ENCODE data around the gene DPF3. TPM values are rescaled to one million over a fixed set of nuclear protein-coding genes. Genes with fewer than 3 reads are reported as not detected.

The DPF3 gene
- total RNA-seq, 2 donors from 2014 or later, result 11.0 TPM; not detected in 1

DNA sequence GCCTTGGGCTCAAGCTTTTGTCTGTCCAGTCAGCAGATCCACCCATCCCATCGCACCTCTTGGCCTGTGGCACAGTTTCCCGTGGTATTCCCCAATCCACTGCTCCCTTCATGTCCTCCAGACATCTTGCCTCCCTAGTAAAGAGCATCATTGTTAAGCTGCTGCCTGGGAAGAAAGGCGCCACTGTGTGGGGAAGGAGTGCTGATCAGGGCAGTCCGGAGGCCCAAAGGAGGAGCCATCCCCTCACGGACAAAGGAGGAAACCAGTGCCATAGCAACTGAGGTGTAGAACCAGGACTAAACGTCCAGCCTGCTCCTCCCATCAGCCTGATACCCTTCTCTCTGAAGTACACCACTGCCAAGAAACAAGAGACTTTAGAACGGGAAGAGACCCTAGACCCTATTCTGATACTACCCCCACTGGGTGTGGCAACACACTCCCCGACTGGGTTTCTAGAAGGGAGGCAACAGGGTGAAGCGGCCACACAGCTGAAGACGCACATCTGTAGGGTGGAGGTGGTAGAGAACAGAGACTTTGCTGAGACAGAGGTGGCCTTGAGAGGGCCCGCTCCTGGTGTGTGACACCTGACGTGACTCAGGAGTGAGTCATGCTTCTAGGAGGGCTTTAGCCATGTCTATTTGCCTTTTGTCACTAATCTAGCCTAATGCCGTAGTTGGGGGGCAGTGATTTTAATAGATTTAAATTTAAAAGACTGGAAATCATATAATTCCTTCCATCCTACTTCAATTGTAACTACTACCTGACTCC is 185.0 kb downstream of the DPF3 start:
- intact Hi-C loops (cut with DNase I), result no loop called here
- Histone ChIP-seq H3K36me3 (no peaks in the 10 kb centered on the region), H3K4me3 (no peak overlapping the region), H3K9me3 (no peaks in the 10 kb centered on the region), H3K4me1 (replicated peaks) (no peaks in the 10 kb centered on the region), H3K27me3 (replicated peaks; ENCODE audit: insufficient read depth) (no peaks in the 10 kb centered on the region), H3K27ac (no peak overlapping the region)
- TF ChIP-seq POLR2A (IDR thresholded peaks at IDR 0.05) (no peak), POLR2AphosphoS5 (IDR thresholded peaks at IDR 0.05) (no peak), CTCF (IDR thresholded peaks at IDR 0.05) (no peak)
- DNase-seq (ENCODE audit: low spot score), result no peak
- WGBS, result 75% methylated on average over 13 of the region's 13 CpGs

- no peaks in the 10 kb centered on the region for H3K27me3 ChIP-seq (replicated peaks; ENCODE audit: insufficient read depth)
- intact Hi-C loops (cut with DNase I), result no loop called here
- H3K27ac ChIP-seq, result no peak overlapping the region
- no peak for DNase-seq (ENCODE audit: low spot score)
- H3K9me3 ChIP-seq, result no peaks in the 10 kb centered on the region
- H3K4me3 ChIP-seq, result no peak overlapping the region
- no peaks in the 10 kb centered on the region for H3K4me1 ChIP-seq (replicated peaks)
- WGBS, result 75% methylated on average over 12 of the region's 12 CpGs
- no peaks in the 10 kb centered on the region for H3K36me3 ChIP-seq
- TF ChIP-seq POLR2A (IDR thresholded peaks at IDR 0.05) (no peak), POLR2AphosphoS5 (IDR thresholded peaks at IDR 0.05) (no peak), CTCF (IDR thresholded peaks at IDR 0.05) (no peak)
Observed at GRCh38 chr14:72708222-72708621, 185.7 kb downstream of the DPF3 start.

GRCh38 chr14:72706485-72706884 is 187.4 kb downstream of the DPF3 start:
- no peaks in the 10 kb centered on the region for H3K4me1 ChIP-seq (replicated peaks)
- TF ChIP-seq POLR2AphosphoS5 (IDR thresholded peaks at IDR 0.05), result no peak
- TF ChIP-seq CTCF (IDR thresholded peaks at IDR 0.05), result no peak
- no peak for TF ChIP-seq POLR2A (IDR thresholded peaks at IDR 0.05)
- H3K27me3 ChIP-seq (replicated peaks; ENCODE audit: insufficient read depth), result no peaks in the 10 kb centered on the region
- no peaks in the 10 kb centered on the region for H3K36me3 ChIP-seq
- no peak overlapping the region for H3K27ac ChIP-seq
- H3K9me3 ChIP-seq, result no peaks in the 10 kb centered on the region
- no peak overlapping the region for H3K4me3 ChIP-seq
- intact Hi-C loops (cut with DNase I), result no loop called here
- no peak for DNase-seq (ENCODE audit: low spot score)
- 85% methylated on average over 2 of the region's 2 CpGs for WGBS

DNA sequence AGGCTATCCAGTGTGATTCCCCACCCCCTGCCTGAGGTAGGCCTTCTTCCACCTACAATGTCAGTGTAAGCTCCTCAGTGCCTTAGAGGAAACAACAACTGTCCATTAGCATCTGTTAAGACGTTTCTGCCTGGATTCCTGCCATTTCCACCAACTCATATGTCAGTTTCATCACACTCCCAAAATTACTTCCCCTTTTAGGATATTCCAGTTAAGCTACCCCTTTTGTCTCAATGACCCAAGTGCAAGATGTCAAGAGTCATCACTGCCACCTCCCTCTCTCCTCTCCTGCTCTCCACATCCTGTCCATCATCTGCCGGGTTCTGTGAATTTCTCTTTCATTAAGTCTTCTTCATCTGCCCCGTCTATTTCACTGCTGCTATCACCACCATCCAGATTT is 189.4 kb downstream of the DPF3 start:
- no peaks in the 10 kb centered on the region for H3K36me3 ChIP-seq
- 63% methylated on average over 3 of the region's 3 CpGs for WGBS
- H3K4me1 ChIP-seq (replicated peaks), result no peaks in the 10 kb centered on the region
- no peak for DNase-seq (ENCODE audit: low spot score)
- H3K27me3 ChIP-seq (replicated peaks; ENCODE audit: insufficient read depth), result no peaks in the 10 kb centered on the region
- intact Hi-C loops (cut with DNase I), result no loop called here
- H3K9me3 ChIP-seq, result no peaks in the 10 kb centered on the region
- H3K4me3 ChIP-seq, result no peak overlapping the region
- no peak overlapping the region for H3K27ac ChIP-seq
- TF ChIP-seq POLR2AphosphoS5 (IDR thresholded peaks at IDR 0.05) (no peak), CTCF (IDR thresholded peaks at IDR 0.05) (no peak), POLR2A (IDR thresholded peaks at IDR 0.05) (no peak)

DNA sequence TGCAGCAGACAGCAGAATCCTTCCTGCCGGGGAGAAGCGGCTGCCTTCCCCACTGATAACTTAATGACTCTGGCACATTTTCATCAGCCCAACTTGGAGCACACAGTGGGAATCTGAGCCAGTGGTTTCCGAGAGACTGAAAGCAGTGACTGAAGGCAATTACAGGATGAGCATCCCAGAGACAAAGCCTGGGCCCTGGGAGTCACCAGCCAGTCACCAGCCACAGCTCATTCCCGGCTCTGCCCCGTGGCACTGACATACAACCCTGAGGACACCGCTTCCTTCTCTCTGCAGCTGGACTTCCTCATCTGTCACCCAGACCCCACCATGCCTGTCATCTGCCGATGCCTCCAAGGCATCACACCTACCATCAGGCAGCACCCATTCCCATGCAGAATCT is 192.3 kb downstream of the DPF3 start:
- intact Hi-C loops (cut with DNase I), result no loop called here
- 47% methylated on average over 7 of the region's 7 CpGs for WGBS
- TF ChIP-seq POLR2AphosphoS5 (IDR thresholded peaks at IDR 0.05) (no peak), CTCF (IDR thresholded peaks at IDR 0.05) (no peak), POLR2A (IDR thresholded peaks at IDR 0.05) (no peak)
- Histone ChIP-seq H3K27ac (no peak overlapping the region), H3K27me3 (replicated peaks; ENCODE audit: insufficient read depth) (no peaks in the 10 kb centered on the region), H3K36me3 (no peaks in the 10 kb centered on the region), H3K4me1 (replicated peaks) (no peaks in the 10 kb centered on the region), H3K9me3 (no peaks in the 10 kb centered on the region), H3K4me3 (no peak overlapping the region)
- DNase-seq (ENCODE audit: low spot score), result no peak

Data from prostate gland (tissue), 2 donors.